GM21717 (cell line): ENCODE measurements around the gene PLCB2.

Experiments
- ATAC-seq: cut with Tn5 transposase; IDR thresholded peaks from one replicate; pipeline ENCODE4 v1.9.1; 2021; ENCODE audit warnings: mild to moderate bottlenecking, moderate library complexity; ENCODE audit not compliant: unreplicated experiment

PLCB2 gene

GRCh38 chr15:40340740-40341400 lies 33.1 kb upstream of the PLCB2 start, which contains the start of gene CCDC9B:
Gene CCDC9B, minus strand, starts transcription at chr15:40340939. Its CDS starts 120 bp downstream, at chr15:40340819.
- ATAC-seq, result no peak

- no peak for ATAC-seq
These were observed 32.5 kb upstream of the PLCB2 start for GRCh38 chr15:40340038-40340739.

- ATAC-seq, result no peak
These were observed 31.8 kb upstream of the PLCB2 start for GRCh38 chr15:40339621-40339945.

GRCh38 chr15:40338921-40339620 lies 31.3 kb upstream of the PLCB2 start:
- no peak for ATAC-seq

- ATAC-seq, result no peak
These were observed 30.4 kb upstream of the PLCB2 start for GRCh38 chr15:40338041-40338657.

- ATAC-seq, result no peak
These were observed 29.9 kb upstream of the PLCB2 start for GRCh38 chr15:40337597-40337996.

- no peak for ATAC-seq
These were observed 29.0 kb upstream of the PLCB2 start for GRCh38 chr15:40336744-40337122.

GRCh38 chr15:40335938-40336743 lies 28.4 kb upstream of the PLCB2 start:
- ATAC-seq, result no peak

GRCh38 chr15:40334941-40335795 lies 27.4 kb upstream of the PLCB2 start:
- no peak for ATAC-seq

GRCh38 chr15:40334541-40334940 lies 26.8 kb upstream of the PLCB2 start:
- no peak for ATAC-seq

GRCh38 chr15:40333922-40334492 lies 26.3 kb upstream of the PLCB2 start:
- no peak for ATAC-seq

GRCh38 chr15:40332113-40332781 lies 24.5 kb upstream of the PLCB2 start:
- ATAC-seq, result no peak

GRCh38 chr15:40331637-40332036 lies 23.9 kb upstream of the PLCB2 start:
- no peak for ATAC-seq

GRCh38 chr15:40331026-40331425 lies 23.3 kb upstream of the PLCB2 start:
- no peak for ATAC-seq

GRCh38 chr15:40330368-40330836 lies 22.7 kb upstream of the PLCB2 start:
- no peak for ATAC-seq

- no peak for ATAC-seq
These were observed 22.1 kb upstream of the PLCB2 start for GRCh38 chr15:40329804-40330203.

- no peak for ATAC-seq
These were observed 21.0 kb upstream of the PLCB2 start for GRCh38 chr15:40328751-40329150.

GRCh38 chr15:40328176-40328575 lies 20.4 kb upstream of the PLCB2 start:
- ATAC-seq, result no peak

GRCh38 chr15:40327457-40327856 lies 19.7 kb upstream of the PLCB2 start:
- no peak for ATAC-seq
